Common myeloid progenitor, CD34-positive (primary cell): ENCODE results near the gene CAMTA1.

Source experiments
- CTCF ChIA-PET: fragments of 350-600 bp; sonication (Branson Sonifier 250); formaldehyde crosslinking; loops from one replicate; lab custom pipeline; 2021; ENCODE audit warnings: antibody characterized with exemption; lab: Charles Lee
- POLR2A ChIA-PET: fragments of 350-600 bp; sonication (Branson Sonifier 250); formaldehyde crosslinking; loops from one replicate; lab custom pipeline; 2021; ENCODE audit warnings: antibody characterized with exemption; lab: Charles Lee
- DNase-seq, 3 donors: peaks; one replicate each; pipeline versions ENCODE4 v3.0.0 to v3.0.0-alpha.2; 2013
- H3K27ac ChIP-seq, 2 experiments: 1 replicate in 1 of 2; 2 replicates in 1 of 2; pipeline ENCODE4 v1.7.0; 2013; ENCODE audit warnings: inconsistent platforms in 2 of 2, low read length in 2 of 2, mild to moderate bottlenecking in 2 of 2, low read depth in 1 of 2, moderate library complexity in 1 of 2; ENCODE audit not compliant: severe bottlenecking in 2 of 2, insufficient read depth in 1 of 2, poor library complexity in 1 of 2
- H3K27me3 ChIP-seq, 5 experiments: replicated peaks in 2 of 5; 1 replicate in 3 of 5; 2 replicates in 2 of 5; pipeline versions ENCODE4 v1.6.1 to v1.7.0; 2013; ENCODE audit warnings: low read length in 4 of 5, mild to moderate bottlenecking in 2 of 5, moderate library complexity in 2 of 5, inconsistent platforms in 1 of 5; ENCODE audit not compliant: insufficient read depth in 5 of 5, control insufficient read depth in 4 of 5
- H3K36me3 ChIP-seq, 4 experiments: 1 replicate in 2 of 4; 2 replicates in 2 of 4; pipeline versions ENCODE4 v1.6.1 to v1.7.0; 2013; ENCODE audit warnings: low read length in 3 of 4, control low read depth in 1 of 4, mild to moderate bottlenecking in 1 of 4; ENCODE audit not compliant: control insufficient read depth in 4 of 4, insufficient read depth in 4 of 4
- H3K4me1 ChIP-seq, 4 experiments: 1 replicate in 3 of 4; 2 replicates in 1 of 4; pipeline versions ENCODE4 v1.6.1 to v1.7.1; 2013; ENCODE audit warnings: low read length in 3 of 4, mild to moderate bottlenecking in 3 of 4, control low read depth in 1 of 4, inconsistent platforms in 1 of 4, moderate library complexity in 1 of 4; ENCODE audit not compliant: control insufficient read depth in 4 of 4, insufficient read depth in 4 of 4; ENCODE audit errors: control extremely low read depth in 1 of 4
- H3K4me3 ChIP-seq, 7 experiments: 1 replicate in 4 of 7; 2 replicates in 3 of 7; pipeline versions ENCODE4 v1.5.1 to v1.7.0; 2013; ENCODE audit warnings: mild to moderate bottlenecking in 7 of 7, low read length in 6 of 7, moderate library complexity in 6 of 7, inconsistent platforms in 2 of 7, low read depth in 2 of 7, control low read depth in 1 of 7; ENCODE audit not compliant: insufficient read depth in 4 of 7, control insufficient read depth in 1 of 7; ENCODE audit errors: extremely low read depth in 1 of 7
- H3K9me3 ChIP-seq, 5 experiments: 1 replicate in 4 of 5; 2 replicates in 1 of 5; pipeline versions ENCODE4 v1.6.1 to v1.7.1; 2013; ENCODE audit warnings: low read length in 4 of 5, mild to moderate bottlenecking in 2 of 5, inconsistent platforms in 1 of 5, low read depth in 1 of 5, moderate library complexity in 1 of 5; ENCODE audit not compliant: control insufficient read depth in 4 of 5, insufficient read depth in 2 of 5; ENCODE audit errors: control extremely low read depth in 1 of 5
- whole genome bisulfite sequencing: methylation state at CpG from one replicate; pipeline ENCODE4 v1.1.5; 2013; ENCODE audit not compliant: insufficient coverage; 5-methylcytosine and 5-hydroxymethylcytosine counted together

Gene CAMTA1

GRCh38 chr1:6762060-6762459 lies 23.2 kb upstream of the CAMTA1 start:
- CTCF ChIA-PET, result interaction anchor here (0.8 kb wide), 1 partner anchor 27 kb away, joined by 4 read pairs; no protein-coding TSS in a partner anchor
- H3K27me3 ChIP-seq, result no peaks in the 10 kb centered on the region
- no peak for DNase-seq
- H3K36me3 ChIP-seq, result no peaks in the 10 kb centered on the region
- WGBS, result 94% methylated on average over 5 of the region's 6 CpGs
- no peaks in the 10 kb centered on the region for H3K9me3 ChIP-seq
- H3K4me3 ChIP-seq, result no peak overlapping the region
- POLR2A ChIA-PET, result no interaction called here
- H3K27ac ChIP-seq, result no peak overlapping the region
- no peaks in the 10 kb centered on the region for H3K4me1 ChIP-seq

- CTCF ChIA-PET, result interaction anchor here (0.6 to 1.4 kb wide), 3 partner anchors 9 to 857 kb away, joined by 3 read pairs; no protein-coding TSS in a partner anchor
- POLR2A ChIA-PET, result no interaction called here
- no peaks in the 10 kb centered on the region for H3K36me3 ChIP-seq
- no peaks in the 10 kb centered on the region for H3K27me3 ChIP-seq
- H3K4me1 ChIP-seq, result no peaks in the 10 kb centered on the region
- no peaks in the 10 kb centered on the region for H3K9me3 ChIP-seq
- 83% methylated on average over 13 of the region's 13 CpGs for WGBS
- H3K27ac ChIP-seq, result no peak overlapping the region
- no peak for DNase-seq
- H3K4me3 ChIP-seq, result no peak overlapping the region
Observed at GRCh38 chr1:6770751-6771440, 14.4 kb upstream of the CAMTA1 start.

- ChIA-PET CTCF (interaction anchor here (0.6 to 1.4 kb wide), 3 partner anchors 9 to 856 kb away, joined by 3 read pairs; no protein-coding TSS in a partner anchor), POLR2A (no interaction called here)
- Histone ChIP-seq H3K36me3 (no peaks in the 10 kb centered on the region), H3K4me1 (no peaks in the 10 kb centered on the region), H3K9me3 (peaks cover 0 to 4% (median 3%) of the 10 kb centered on the region in 5 experiments), H3K27ac (no peak overlapping the region), H3K4me3 (no peak overlapping the region), H3K27me3 (no peaks in the 10 kb centered on the region)
- DNase-seq, result no peak
- 84% methylated on average over 7 of the region's 7 CpGs for WGBS
Observed at GRCh38 chr1:6771441-6771769, 13.8 kb upstream of the CAMTA1 start.

- Histone ChIP-seq H3K4me3 (no peak overlapping the region), H3K36me3 (no peaks in the 10 kb centered on the region), H3K27me3 (no peaks in the 10 kb centered on the region), H3K27ac (no peak overlapping the region), H3K4me1 (peaks cover 0 to 3% (median 0%) of the 10 kb centered on the region in 4 experiments), H3K9me3 (peaks cover 0 to 6% (median 3%) of the 10 kb centered on the region in 5 experiments)
- ChIA-PET POLR2A (no interaction called here), CTCF (no interaction called here)
- DNase-seq, result no peak
- WGBS, result no CpG with 5 or more reads among the region's 1 CpG
Observed at GRCh38 chr1:6774381-6774780, 10.9 kb upstream of the CAMTA1 start.

- ChIA-PET CTCF (no interaction called here), POLR2A (no interaction called here)
- no peak overlapping the region for H3K4me3 ChIP-seq
- WGBS, result 96% methylated on average over 8 of the region's 8 CpGs
- no peak overlapping the region for H3K27ac ChIP-seq
- DNase-seq, result peak in 1 of 3 donors; percentile 6
- H3K9me3 ChIP-seq, result peaks cover 0 to 6% (median 3%) of the 10 kb centered on the region in 5 experiments
- H3K4me1 ChIP-seq, result peaks cover 0 to 3% (median 0%) of the 10 kb centered on the region in 4 experiments
- no peaks in the 10 kb centered on the region for H3K36me3 ChIP-seq
- H3K27me3 ChIP-seq, result no peaks in the 10 kb centered on the region
Observed at GRCh38 chr1:6775261-6776043, 9.8 kb upstream of the CAMTA1 start.

- ChIA-PET POLR2A (no interaction called here), CTCF (interaction anchor here (1.0 kb wide), 1 partner anchor 115 kb away, joined by 3 read pairs; no protein-coding TSS in a partner anchor)
- Histone ChIP-seq H3K9me3 (peaks cover 0 to 6% (median 3%) of the 10 kb centered on the region in 5 experiments), H3K27me3 (no peaks in the 10 kb centered on the region), H3K36me3 (no peaks in the 10 kb centered on the region), H3K4me3 (no peak overlapping the region), H3K4me1 (peaks cover 0 to 3% (median 0%) of the 10 kb centered on the region in 4 experiments), H3K27ac (no peak overlapping the region)
- 100% methylated on average over 2 of the region's 2 CpGs for WGBS
- no peak for DNase-seq
Observed at GRCh38 chr1:6776389-6776788, 8.9 kb upstream of the CAMTA1 start.

GRCh38 chr1:6776895-6777294 lies 8.4 kb upstream of the CAMTA1 start:
- CTCF ChIA-PET, result interaction anchor here (1.0 to 1.6 kb wide), 3 partner anchors 18 to 114 kb away, joined by 3 to 4 read pairs (median 4); no protein-coding TSS in a partner anchor
- H3K27ac ChIP-seq, result no peak overlapping the region
- no peak for DNase-seq
- peaks cover 0 to 3% (median 0%) of the 10 kb centered on the region in 4 experiments for H3K4me1 ChIP-seq
- WGBS, result no CpG with 5 or more reads among the region's 7 CpGs
- peaks cover 0 to 6% (median 3%) of the 10 kb centered on the region in 5 experiments for H3K9me3 ChIP-seq
- no peak overlapping the region for H3K4me3 ChIP-seq
- no peaks in the 10 kb centered on the region for H3K36me3 ChIP-seq
- no peaks in the 10 kb centered on the region for H3K27me3 ChIP-seq
- POLR2A ChIA-PET, result no interaction called here
